ENCODE measurements around the gene URB1. TPM values are rescaled to one million over a fixed set of nuclear protein-coding genes. Genes with fewer than 3 reads are reported as not detected.

The URB1 gene
- total and polyA plus RNA-seq, 2 of the 8 experiments (the other 6 are each of a cell fraction or from before 2014, with no cell fraction given): 8.1 to 28.9 TPM

DNA sequence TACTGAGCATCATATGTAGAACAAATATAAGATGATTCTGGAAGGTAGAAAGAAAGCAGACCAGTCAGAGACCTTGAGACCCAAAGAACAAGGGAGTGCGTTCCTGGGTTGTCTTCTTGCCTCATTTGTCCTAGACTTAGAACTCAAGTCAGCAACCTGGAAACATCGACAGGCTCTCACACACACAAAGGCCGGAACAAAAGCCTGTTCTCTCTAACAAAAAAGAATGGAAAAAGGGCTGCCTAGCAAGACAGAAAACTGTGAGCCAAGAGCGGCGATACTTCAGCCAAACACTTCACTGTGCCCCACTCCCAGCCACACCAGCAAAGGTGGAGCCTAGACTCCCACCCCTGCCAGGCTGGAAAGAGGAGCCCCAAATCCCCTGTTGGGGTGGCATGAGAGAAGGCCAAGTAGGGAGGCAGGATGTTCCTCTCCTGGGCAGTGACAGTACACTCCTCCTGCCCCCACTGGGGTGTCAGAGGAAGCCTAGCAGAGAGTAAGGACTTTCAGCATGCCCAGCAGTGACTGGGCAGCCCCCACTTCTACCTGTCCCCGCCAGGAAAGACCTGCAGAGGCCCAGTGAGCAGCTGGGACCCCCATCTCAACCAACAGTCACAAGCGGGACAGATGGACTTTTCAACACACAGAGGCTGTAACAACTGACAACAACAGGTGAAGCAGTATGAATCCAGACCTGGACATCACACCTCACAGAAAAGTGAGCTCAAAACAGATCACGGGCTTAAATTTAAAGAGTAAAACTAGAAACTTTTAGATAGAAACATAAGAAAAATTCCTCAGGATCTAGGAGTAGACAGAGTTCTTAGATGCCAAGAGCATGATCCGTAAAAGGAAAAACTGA is 61.1 kb downstream of the URB1 start:
- WGBS, 2 experiments (ENCODE audit: extremely low coverage in 1 of 2, insufficient coverage in 1 of 2, insufficient read length in 1 of 2, insufficient replicate concordance in 2 of 2, low coverage in 1 of 2, low lambda C conversion rate in 2 of 2, missing lambda C conversion rate in 1 of 2): 89% methylated on average over 9 of the region's 9 CpGs; no CpG with 5 or more reads in 1 of the 2 experiments
- H3K18ac ChIP-seq (ENCODE audit: extremely low read depth, low read length): no peak overlapping the region
- no peak overlapping the region for H2BK120ac ChIP-seq (replicated peaks; ENCODE audit: low read depth, low read length)
- no peak overlapping the region for H4K91ac ChIP-seq (replicated peaks; ENCODE audit: insufficient read length, low read length)
- no peak overlapping the region for H2BK15ac ChIP-seq (ENCODE audit: low read length)
- H3K36me3 ChIP-seq (ENCODE audit: control insufficient read depth in 2 of 4, insufficient read depth in 4 of 4, low read length in 3 of 4): peaks cover 10 to 45% (median 24%) of the 10 kb centered on the region in 4 experiments
- no peak for DNase-seq (ENCODE audit: low read depth in 1 of 2, low spot score in 2 of 2)
- no peaks in the 10 kb centered on the region for H3K9me3 ChIP-seq (ENCODE audit: insufficient read depth in 2 of 2, low read depth in 1 of 2, low read length in 1 of 2)
- no peak overlapping the region for H4K8ac ChIP-seq (ENCODE audit: extremely low read depth, insufficient read depth, low read length)
- no peak overlapping the region for H2AFZ ChIP-seq (ENCODE audit: low read length)
- no peak overlapping the region for H3K4me3 ChIP-seq (ENCODE audit: extremely low read depth in 1 of 4, insufficient read depth in 2 of 4, low read depth in 3 of 4, low read length in 4 of 4)
- H3K4ac ChIP-seq (replicated peaks; ENCODE audit: insufficient read length, low read depth, low read length): no peak overlapping the region
- no peaks in the 10 kb centered on the region for H3K27me3 ChIP-seq (replicated peaks in 1 of 4; ENCODE audit: control insufficient read depth in 3 of 4, extremely low read depth in 1 of 4, insufficient read depth in 3 of 4, low read length in 3 of 4)
- H3K56ac ChIP-seq (replicated peaks; ENCODE audit: insufficient read length, low read depth, low read length): no peak overlapping the region
- no peaks in the 10 kb centered on the region for H3K23me2 ChIP-seq (ENCODE audit: low read depth, low read length)
- H3K79me2 ChIP-seq (ENCODE audit: control insufficient read depth in 1 of 2, insufficient read depth in 2 of 2, low read length in 2 of 2): 0 out of 4 replicates have a peak, but pooled peaks cover 0 to 3% of the 10 kb centered on the region in 2 experiments
- no peak overlapping the region for H4K5ac ChIP-seq (ENCODE audit: insufficient read length, low read depth, low read length)
- H3K14ac ChIP-seq (ENCODE audit: insufficient read length): no peak overlapping the region
- H4K20me1 ChIP-seq (replicated peaks in 1 of 2; ENCODE audit: control insufficient read depth in 1 of 2, insufficient read depth in 2 of 2, low read length in 2 of 2): peaks cover 0 to 6% of the 10 kb centered on the region in 2 experiments
- no peaks in the 10 kb centered on the region for H3K79me1 ChIP-seq (ENCODE audit: low read depth, low read length)
- CTCF ChIA-PET (ENCODE audit: partially characterized antibody): interaction anchor here (0.6 to 1.1 kb wide), 2 partner anchors 70 to 339 kb away, joined by 3 to 4 read pairs; no protein-coding TSS in a partner anchor
- no peak overlapping the region for H2BK20ac ChIP-seq (ENCODE audit: low read length)
- H2AK5ac ChIP-seq (ENCODE audit: low read depth, low read length): no peak overlapping the region
- FAIRE-seq: no peak
- no peak overlapping the region for H2BK5ac ChIP-seq (ENCODE audit: low read depth, low read length)
- POLR2A ChIA-PET (ENCODE audit: partially characterized antibody): no interaction called here
- H2BK12ac ChIP-seq (ENCODE audit: low read depth, low read length): no peak overlapping the region
- H3K9ac ChIP-seq (replicated peaks in 1 of 4; ENCODE audit: extremely low read depth in 1 of 4, low read depth in 3 of 4, low read length in 3 of 4): no peak overlapping the region
- peaks cover 0 to 14% (median 5%) of the 10 kb centered on the region in 4 experiments; a peak in 3 of 7 replicates for H3K4me1 ChIP-seq (replicated peaks in 1 of 4; ENCODE audit: control insufficient read depth in 3 of 4, insufficient read depth in 4 of 4, low read length in 3 of 4)
- no peak overlapping the region; a peak in 1 of 4 replicates for H3K4me2 ChIP-seq (ENCODE audit: insufficient read depth in 1 of 2, low read depth in 2 of 2, low read length in 2 of 2)
- H3K23ac ChIP-seq (ENCODE audit: insufficient read length): no peak overlapping the region
- H3K27ac ChIP-seq (ENCODE audit: low read depth, low read length): no peak overlapping the region
- TF ChIP-seq POU5F1 (IDR thresholded peaks at IDR 0.05; ENCODE audit: low read depth, low read length) (no peak), BCL11A (IDR thresholded peaks at IDR 0.05; ENCODE audit: low read depth in 2 of 2, low read length in 2 of 2) (no peak), JUN (IDR thresholded peaks at IDR 0.05; ENCODE audit: low read depth, low read length) (no peak), HDAC6 (IDR thresholded peaks at IDR 0.05; ENCODE audit: low read depth, low read length) (no peak)
